ENCODE results near the gene GP1BA. TPM values are rescaled to one million over a fixed set of nuclear protein-coding genes. Genes with fewer than 3 reads are reported as not detected.

The GP1BA gene
- total and polyA plus RNA-seq, 2 experiments from 2014 or later, result not detected

- Histone ChIP-seq H4K20me1 (ENCODE audit: insufficient read depth, poor library complexity, severe bottlenecking) (no peaks in the 10 kb centered on the region), H3K36me3 (replicated peaks; ENCODE audit: insufficient read depth, low read depth) (no peaks in the 10 kb centered on the region), H3K4me2 (no peak overlapping the region), H3K4me1 (ENCODE audit: insufficient read depth) (peaks cover 3% of the 10 kb centered on the region), H3K4me3 (no peak overlapping the region), H2AFZ (no peak overlapping the region), H3K27ac (no peak overlapping the region), H3K27me3 (no peaks in the 10 kb centered on the region), H3K9me2 (replicated peaks; ENCODE audit: insufficient read depth) (no peaks in the 10 kb centered on the region), H3K9me3 (ENCODE audit: low read depth) (no peaks in the 10 kb centered on the region), H3K79me2 (peaks cover 7% of the 10 kb centered on the region)
- no peak for DNase-seq (ENCODE audit: low spot score)
- 94% methylated on average over 5 of the region's 5 CpGs for WGBS (ENCODE audit: low lambda C conversion rate, missing lambda C conversion rate)
- TF ChIP-seq CTCF (IDR thresholded peaks at IDR 0.05; ENCODE audit: poor library complexity), result no peak
Measured at GRCh38 chr17:4982305-4982704, 50.2 kb downstream of the GP1BA start.

Small RNAs within 50 kb of the gene (microRNA-seq; reads per million reads assigned to microRNA genes)
- not detected for gene MIR6864
- 1.8 reads per million for gene MIR6865

Small RNAs within 50 kb of the gene (small RNA-seq; reads per million reads assigned to genes)
- gene MIR6864 (not detected), gene MIR6865 (not detected)

Other genes with a start within 250 kb of the GP1BA start
- 17.6 and 18.5 TPM in 2 replicates for gene PELP1, start 228.1 kb upstream of the GP1BA start, total RNA-seq
- gene PELP1, start 228.1 kb upstream of the GP1BA start, polyA plus RNA-seq, result 35.2 and 42.9 TPM in 2 replicates
- gene ARRB2, start 221.6 kb upstream of the GP1BA start, total RNA-seq, result 15.3 and 17.4 TPM in 2 replicates
- gene ARRB2, start 221.6 kb upstream of the GP1BA start, polyA plus RNA-seq, result 20.0 and 21.1 TPM in 2 replicates
- gene MED11, start 200.8 kb upstream of the GP1BA start, total RNA-seq, result 36.3 and 36.9 TPM in 2 replicates
- gene MED11, start 200.8 kb upstream of the GP1BA start, polyA plus RNA-seq, result 39.4 and 42.7 TPM in 2 replicates
- gene ZMYND15, start 192.4 kb upstream of the GP1BA start, total RNA-seq, result 1.6 and 2.9 TPM in 2 replicates
- gene ZMYND15, start 192.4 kb upstream of the GP1BA start, polyA plus RNA-seq, result 4.1 and 4.8 TPM in 2 replicates
- gene CXCL16, start 192.3 kb upstream of the GP1BA start, total RNA-seq, result 38.7 and 39.9 TPM in 2 replicates
- 73.2 and 82.5 TPM in 2 replicates for gene CXCL16, start 192.3 kb upstream of the GP1BA start, polyA plus RNA-seq
- gene TM4SF5, start 160.4 kb upstream of the GP1BA start, total RNA-seq, result 16.7 and 20.8 TPM in 2 replicates
- 42.6 and 54.0 TPM in 2 replicates for gene TM4SF5, start 160.4 kb upstream of the GP1BA start, polyA plus RNA-seq
- 0.33 TPM in 1 of 2 replicates, not detected in the other for gene VMO1, start 145.9 kb upstream of the GP1BA start, total RNA-seq
- gene VMO1, start 145.9 kb upstream of the GP1BA start, polyA plus RNA-seq, result 2.7 and 4.3 TPM in 2 replicates
- 36.4 and 40.1 TPM in 2 replicates for gene GLTPD2, start 143.3 kb upstream of the GP1BA start, total RNA-seq
- 80.7 and 100.0 TPM in 2 replicates for gene GLTPD2, start 143.3 kb upstream of the GP1BA start, polyA plus RNA-seq
- 126 and 154 TPM in 2 replicates for gene PSMB6, start 136.1 kb upstream of the GP1BA start, total RNA-seq
- 287 and 295 TPM in 2 replicates for gene PSMB6, start 136.1 kb upstream of the GP1BA start, polyA plus RNA-seq
- 13.9 and 25.2 TPM in 2 replicates for gene PLD2, start 125.1 kb upstream of the GP1BA start, total RNA-seq
- gene PLD2, start 125.1 kb upstream of the GP1BA start, polyA plus RNA-seq, result 21.8 and 27.3 TPM in 2 replicates
- 24.4 and 45.3 TPM in 2 replicates for gene MINK1, start 98.9 kb upstream of the GP1BA start, total RNA-seq
- gene MINK1, start 98.9 kb upstream of the GP1BA start, polyA plus RNA-seq, result 39.7 and 49.4 TPM in 2 replicates
- gene C17orf107, start 32.7 kb upstream of the GP1BA start, total RNA-seq, result 7.4 and 9.1 TPM in 2 replicates
- 8.8 and 14.1 TPM in 2 replicates for gene C17orf107, start 32.7 kb upstream of the GP1BA start, polyA plus RNA-seq
- gene CHRNE, start 29.2 kb upstream of the GP1BA start, total RNA-seq, result 0.60 and 1.0 TPM in 2 replicates
- gene CHRNE, start 29.2 kb upstream of the GP1BA start, polyA plus RNA-seq, result 0.83 and 1.2 TPM in 2 replicates
- 42.9 and 59.5 TPM in 2 replicates for gene SLC25A11, start 7.8 kb downstream of the GP1BA start, total RNA-seq
- gene SLC25A11, start 7.8 kb downstream of the GP1BA start, polyA plus RNA-seq, result 78.7 and 84.8 TPM in 2 replicates
- 59.2 and 65.1 TPM in 2 replicates for gene RNF167, start 8.0 kb downstream of the GP1BA start, total RNA-seq
- 66.5 and 75.3 TPM in 2 replicates for gene RNF167, start 8.0 kb downstream of the GP1BA start, polyA plus RNA-seq
- 244 and 280 TPM in 2 replicates for gene PFN1, start 16.3 kb downstream of the GP1BA start, total RNA-seq
- 706 and 713 TPM in 2 replicates for gene PFN1, start 16.3 kb downstream of the GP1BA start, polyA plus RNA-seq
- gene ENO3, start 18.8 kb downstream of the GP1BA start, total RNA-seq, result 16.3 and 18.7 TPM in 2 replicates
- gene ENO3, start 18.8 kb downstream of the GP1BA start, polyA plus RNA-seq, result 30.2 and 40.4 TPM in 2 replicates
- 64.3 and 85.7 TPM in 2 replicates for gene SPAG7, start 35.5 kb downstream of the GP1BA start, total RNA-seq
- 194 and 224 TPM in 2 replicates for gene SPAG7, start 35.5 kb downstream of the GP1BA start, polyA plus RNA-seq
- gene CAMTA2, start 55.4 kb downstream of the GP1BA start, total RNA-seq, result 6.9 and 12.5 TPM in 2 replicates
- gene CAMTA2, start 55.4 kb downstream of the GP1BA start, polyA plus RNA-seq, result 45.6 and 47.5 TPM in 2 replicates
- 1.6 and 2.7 TPM in 2 replicates for gene INCA1, start 65.2 kb downstream of the GP1BA start, total RNA-seq
- gene INCA1, start 65.2 kb downstream of the GP1BA start, polyA plus RNA-seq, result 4.1 and 5.5 TPM in 2 replicates
- 51.3 and 59.4 TPM in 2 replicates for gene KIF1C, start 65.7 kb downstream of the GP1BA start, total RNA-seq
- 65.2 and 75.9 TPM in 2 replicates for gene KIF1C, start 65.7 kb downstream of the GP1BA start, polyA plus RNA-seq
- gene SLC52A1, start 103.1 kb downstream of the GP1BA start, total RNA-seq, result 0.13 TPM in 1 of 2 replicates, not detected in the other
- gene SLC52A1, start 103.1 kb downstream of the GP1BA start, polyA plus RNA-seq, result 0.16 TPM in 1 of 2 replicates, not detected in the other
- 0.12 and 0.23 TPM in 2 replicates for gene ZFP3, start 146.2 kb downstream of the GP1BA start, total RNA-seq
- gene ZFP3, start 146.2 kb downstream of the GP1BA start, polyA plus RNA-seq, result 0.24 and 0.32 TPM in 2 replicates
- 10.1 and 11.8 TPM in 2 replicates for gene ZNF232, start 179.6 kb downstream of the GP1BA start, total RNA-seq
- gene ZNF232, start 179.6 kb downstream of the GP1BA start, polyA plus RNA-seq, result 8.1 and 12.0 TPM in 2 replicates
- 0.07 and 0.12 TPM in 2 replicates for gene USP6, start 183.8 kb downstream of the GP1BA start, total RNA-seq
- gene USP6, start 183.8 kb downstream of the GP1BA start, polyA plus RNA-seq, result 0.11 and 0.34 TPM in 2 replicates

Data from hepatocyte (in vitro differentiated cells).